ENCODE measurements around the gene SP8.

SP8 gene

GRCh38 chr7:20748853-20749252 lies 37.8 kb downstream of the SP8 start:
- no peak for DNase-seq

GRCh38 chr7:20747001-20747400 lies 39.7 kb downstream of the SP8 start:
- DNase-seq: no peak

GRCh38 chr7:20745702-20746101 lies 41.0 kb downstream of the SP8 start:
- DNase-seq: no peak

GRCh38 chr7:20744954-20745446 lies 41.7 kb downstream of the SP8 start:
- no peak for DNase-seq

- DNase-seq: no peak
These were observed 43.8 kb downstream of the SP8 start for GRCh38 chr7:20742913-20743312.

- no peak for DNase-seq
These were observed 44.9 kb downstream of the SP8 start for GRCh38 chr7:20741801-20742200.

GRCh38 chr7:20738518-20739481 lies 47.9 kb downstream of the SP8 start:
- DNase-seq: no peak

GRCh38 chr7:20737840-20738448 lies 48.7 kb downstream of the SP8 start:
- no peak for DNase-seq

GRCh38 chr7:20735346-20736065 lies 51.2 kb downstream of the SP8 start:
- no peak for DNase-seq
